IMR-90 (cell line): Measurements from ENCODE around the gene TRNAU1AP. TPM values are rescaled to one million over a fixed set of nuclear protein-coding genes. Genes with fewer than 3 reads are reported as not detected.

Experiments
- ATAC-seq: fragments of 200-7000 bp; cut with Tn5 transposase; 2 replicates; pipeline ENCODE4 v1.9.1; 2020; ENCODE audit warnings: low read depth, mild to moderate bottlenecking, moderate library complexity
- BruUV-seq: library from RNA; stranded (reverse); fragments of 400-500 nt; replicated peaks from 2 replicates; lab custom pipeline; 2021; lab: Mats Ljungman, UMichigan
- CTCF ChIA-PET: fragments of 300-600 bp; formaldehyde crosslinking; extraction: SDS; loops from one replicate; lab custom pipeline; 2021; ENCODE audit warnings: antibody characterized with exemption; lab: Yijun Ruan, JAX
- POLR2A ChIA-PET: fragments of 300-600 bp; sonication (Branson Sonifier 250); formaldehyde crosslinking; loops from one replicate; lab custom pipeline; 2022; ENCODE audit warnings: antibody characterized with exemption; ENCODE audit not compliant: unreplicated experiment; lab: Charles Lee
- DNase-seq: peaks from one replicate; pipeline ENCODE4 v3.0.0; 2013
- H2AFZ ChIP-seq: replicated peaks from 2 replicates; pipeline ENCODE3; 2013; ENCODE audit warnings: low read length, mild to moderate bottlenecking; ENCODE audit not compliant: poor library complexity
- H2AK5ac ChIP-seq: 2 replicates; pipeline ENCODE4 v1.6.1; 2013; ENCODE audit warnings: low read depth, low read length, inconsistent platforms
- H2AK9ac ChIP-seq: replicated peaks from 2 replicates; pipeline ENCODE3; 2013; ENCODE audit warnings: mild to moderate bottlenecking, low read depth, low read length, moderate library complexity; ENCODE audit not compliant: poor library complexity
- H2BK120ac ChIP-seq: 2 replicates; pipeline ENCODE4 v1.6.1; 2013; ENCODE audit warnings: low read depth, low read length, inconsistent platforms
- H2BK15ac ChIP-seq: 3 replicates; pipeline ENCODE4 v1.6.1; 2013; ENCODE audit warnings: low read depth, low read length, inconsistent platforms
- H2BK20ac ChIP-seq: 2 replicates; pipeline ENCODE4 v1.6.1; 2013; ENCODE audit warnings: low read depth, mild to moderate bottlenecking, inconsistent platforms, low read length, moderate library complexity
- H2BK5ac ChIP-seq: 2 replicates; pipeline ENCODE4 v1.6.1; 2013; ENCODE audit warnings: mild to moderate bottlenecking, low read depth, low read length, inconsistent platforms; ENCODE audit not compliant: poor library complexity, severe bottlenecking
- H3K14ac ChIP-seq: replicated peaks from 2 replicates; pipeline ENCODE4 v1.6.1; 2013; ENCODE audit warnings: low read depth, low read length, inconsistent platforms
- H3K18ac ChIP-seq: 2 replicates; pipeline ENCODE4 v1.6.1; 2013; ENCODE audit warnings: low read depth, low read length, control low read depth
- H3K23ac ChIP-seq: 2 replicates; pipeline ENCODE4 v1.6.1; 2013; ENCODE audit warnings: low read depth, low read length, inconsistent platforms
- H3K27ac ChIP-seq: 2 replicates; pipeline ENCODE4 v1.5.1; 2013; ENCODE audit warnings: mild to moderate bottlenecking, control low read depth, low read length; ENCODE audit not compliant: insufficient read depth
- H3K27me3 ChIP-seq: 2 replicates; pipeline ENCODE4 v1.6.1; 2013; ENCODE audit warnings: low read length; ENCODE audit not compliant: control insufficient read depth, insufficient read depth
- H3K36me3 ChIP-seq: 2 replicates; pipeline ENCODE4 v1.6.1; 2013; ENCODE audit warnings: low read length, mixed read lengths; ENCODE audit not compliant: control insufficient read depth, insufficient read depth
- H3K4ac ChIP-seq: 2 replicates; pipeline ENCODE4 v1.6.1; 2013; ENCODE audit warnings: low read depth, low read length, inconsistent platforms
- H3K4me1 ChIP-seq: 2 replicates; pipeline ENCODE4 v1.6.1; 2013; ENCODE audit warnings: low read length, mixed read lengths; ENCODE audit not compliant: control insufficient read depth, insufficient read depth
- H3K4me2 ChIP-seq: 2 replicates; pipeline ENCODE4 v1.6.1; 2013; ENCODE audit warnings: low read depth, mild to moderate bottlenecking, control low read depth, low read length, moderate library complexity
- H3K4me3 ChIP-seq: 2 replicates; pipeline ENCODE4 v1.5.1; 2013; ENCODE audit warnings: low read depth, mild to moderate bottlenecking, control low read depth, low read length, moderate library complexity; ENCODE audit not compliant: insufficient read depth
- H3K56ac ChIP-seq: 2 replicates; pipeline ENCODE4 v1.6.1; 2013; ENCODE audit warnings: low read length, inconsistent platforms; ENCODE audit not compliant: insufficient read depth; ENCODE audit errors: extremely low read depth
- H3K79me1 ChIP-seq, 2 experiments: 2 replicates each; pipeline ENCODE4 v1.6.1; 2013; ENCODE audit warnings: low read length in 2 of 2, inconsistent platforms in 1 of 2, low read depth in 1 of 2
- H3K9ac ChIP-seq: 2 replicates; pipeline ENCODE4 v1.6.1; 2013; ENCODE audit warnings: low read depth, low read length, control low read depth
- H3K9me1 ChIP-seq: 2 replicates; pipeline ENCODE4 v1.6.1; 2013; ENCODE audit warnings: low read length, inconsistent platforms; ENCODE audit not compliant: insufficient read depth
- H3K9me3 ChIP-seq: 2 replicates; pipeline ENCODE4 v1.6.1; 2013; ENCODE audit warnings: low read length; ENCODE audit not compliant: control insufficient read depth, insufficient read depth
- H4K20me1 ChIP-seq: 2 replicates; pipeline ENCODE4 v1.6.1; 2013; ENCODE audit warnings: low read length, inconsistent platforms; ENCODE audit not compliant: insufficient read depth
- H4K5ac ChIP-seq: 2 replicates; pipeline ENCODE4 v1.6.1; 2013; ENCODE audit warnings: mild to moderate bottlenecking, low read depth, low read length, control low read depth
- H4K8ac ChIP-seq, 2 experiments: 2 replicates each; pipeline ENCODE4 v1.6.1; 2013; ENCODE audit warnings: low read depth in 2 of 2, low read length in 2 of 2, control low read depth in 1 of 2, inconsistent platforms in 1 of 2
- H4K91ac ChIP-seq: 2 replicates; pipeline ENCODE4 v1.6.1; 2013; ENCODE audit warnings: low read depth, low read length, inconsistent platforms; ENCODE audit not compliant: insufficient read depth
- CHD1 ChIP-seq: IDR thresholded peaks from 2 replicates; pipeline ENCODE4 v1.6.1; 2012; ENCODE audit warnings: low read depth, low read length, improper control_type of control experiment
- ELK1 ChIP-seq: fragments of 150-350 bp; IDR thresholded peaks from 2 replicates; pipeline ENCODE4 v1.6.1; 2016; ENCODE audit warnings: low read depth, mild to moderate bottlenecking, low read length, moderate library complexity, borderline replicate concordance
- POLR2A ChIP-seq: IDR thresholded peaks from 2 replicates; pipeline ENCODE4 v1.6.1; 2012; ENCODE audit warnings: mild to moderate bottlenecking, low read depth, low read length
- WGBS, 2 experiments: methylation state at CpG; one replicate each; pipeline versions ENCODE4 v1.1.5 to v1.1.7; 2013; ENCODE audit warnings: missing lambda C conversion rate in 2 of 2; ENCODE audit not compliant: insufficient read length in 1 of 2; ENCODE audit errors: extremely low coverage in 2 of 2; 5-methylcytosine and 5-hydroxymethylcytosine counted together
- dilution Hi-C: fragments of 300-500 bp; cut with HindIII; formaldehyde crosslinking; loops from one replicate; pipeline ENCODE4 v1.14.3; 2018; ENCODE audit warnings: low sequenced_read_pairs; ENCODE audit not compliant: unreplicated experiment
- in situ Hi-C: fragments of 300-500 bp; cut with MboI; formaldehyde crosslinking; loops from 3 replicates; pipeline ENCODE4 v1.14.3; 2019; ENCODE audit warnings: low sequenced_read_pairs, inconsistent platforms, mixed read lengths
- intact Hi-C: fragments of 100-400 bp; cut with micrococcal nuclease; formaldehyde crosslinking; loops from 2 replicates; pipeline ENCODE4 v1.10.0; 2022
- polyA plus RNA-seq, 3 experiments: library from polyadenylated mRNA; depleted of rRNA; stranded (reverse); fragments of >200 nt; gene quantifications; 2 replicates each; pipeline ENCODE4 v1.2.3, GENCODE V29; 2012; ENCODE audit warnings: low replicate concordance in 1 of 3
- total RNA-seq: library from RNA; depleted of rRNA; stranded (reverse); fragments of >200 nt; gene quantifications from 2 replicates; pipeline ENCODE4 v1.2.3, GENCODE V29; 2012

The TRNAU1AP gene
- total and polyA plus RNA-seq, 2 of the 4 experiments (the other 2 are of a cell fraction): 23.3 to 23.8 TPM

GRCh38 chr1:28507646-28508434 is 45.0 kb upstream of the TRNAU1AP start:
- peak overlapping the region; percentile 69 for H3K9ac ChIP-seq
- dilution Hi-C loops (no loop called here), intact Hi-C loops (loop anchor here (5.0 kb wide), 1 partner anchor 101 kb away; no protein-coding TSS in a partner anchor), in situ Hi-C loops (no loop called here)
- DNase-seq (no peak), ATAC-seq (no peak)
- no peak overlapping the region for H2BK15ac ChIP-seq
- H3K56ac ChIP-seq: peak overlapping the region; percentile 99
- peak overlapping the region; percentile 98 for H3K14ac ChIP-seq
- no peaks in the 10 kb centered on the region for H3K27me3 ChIP-seq
- peak overlapping the region; percentile 97 for H3K4me2 ChIP-seq
- H3K4ac ChIP-seq: peak overlapping the region; percentile 88
- H2AK5ac ChIP-seq: 0 out of 2 replicates have a peak overlapping the region, but pooled peaks have one; percentile 62
- H4K5ac ChIP-seq: peak overlapping the region; percentile 70; the same call in 1 of the 2 replicates
- H3K18ac ChIP-seq: peak overlapping the region; percentile 84
- H4K91ac ChIP-seq: peak overlapping the region; percentile 81
- H3K4me3 ChIP-seq: peak overlapping the region; percentile 88
- peak overlapping the region; percentile 95 for H3K23ac ChIP-seq
- 7% methylated on average over 2 of the region's 10 CpGs; no CpG with 5 or more reads in 1 of the 2 experiments for WGBS, 2 experiments
- CTCF ChIA-PET: interaction anchor here (0.8 kb wide), 1 partner anchor 9 kb away, joined by 5 read pairs; no protein-coding TSS in a partner anchor
- peaks cover 17 to 38% of the 10 kb centered on the region in 2 experiments for H3K79me1 ChIP-seq
- H2BK120ac ChIP-seq: no peak overlapping the region
- H3K9me1 ChIP-seq: peaks cover 14% of the 10 kb centered on the region
- H3K36me3 ChIP-seq: peaks cover 46% of the 10 kb centered on the region
- peak overlapping the region; percentile 94 for H3K27ac ChIP-seq
- H3K4me1 ChIP-seq: peaks cover 13% of the 10 kb centered on the region
- H4K8ac ChIP-seq: peak overlapping the region; percentile 80 to 93
- H2AK9ac ChIP-seq: peak overlapping the region; percentile 76
- H2BK20ac ChIP-seq: no peak overlapping the region
- TF ChIP-seq CHD1: peak; percentile 81
- no peak for TF ChIP-seq ELK1
- peak; percentile 27; the same call in 1 of the 2 replicates for TF ChIP-seq POLR2A
- no peak overlapping the region for H2AFZ ChIP-seq
- H3K9me3 ChIP-seq: no peaks in the 10 kb centered on the region
- peak overlapping the region; percentile 79 for H2BK5ac ChIP-seq
- POLR2A ChIA-PET: interaction anchor here (0.6 to 1.0 kb wide), 4 partner anchors 74 to 265 kb away, joined by 3 to 10 read pairs (median 4); no protein-coding TSS in a partner anchor
- peaks cover 65% of the 10 kb centered on the region for H4K20me1 ChIP-seq
- BruUV-seq: no TSS peak
